NOMO-1 treated with dmso at 0.1 percent for 144 hours (cell line): ENCODE data around the gene SIRT4.

Source experiments
- DNase-seq: peaks from one replicate; lab custom pipeline; 2025; ENCODE audit not compliant: unreplicated experiment; lab: John Stamatoyannopoulos, UW

The SIRT4 gene, protein sequence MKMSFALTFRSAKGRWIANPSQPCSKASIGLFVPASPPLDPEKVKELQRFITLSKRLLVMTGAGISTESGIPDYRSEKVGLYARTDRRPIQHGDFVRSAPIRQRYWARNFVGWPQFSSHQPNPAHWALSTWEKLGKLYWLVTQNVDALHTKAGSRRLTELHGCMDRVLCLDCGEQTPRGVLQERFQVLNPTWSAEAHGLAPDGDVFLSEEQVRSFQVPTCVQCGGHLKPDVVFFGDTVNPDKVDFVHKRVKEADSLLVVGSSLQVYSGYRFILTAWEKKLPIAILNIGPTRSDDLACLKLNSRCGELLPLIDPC

DNA sequence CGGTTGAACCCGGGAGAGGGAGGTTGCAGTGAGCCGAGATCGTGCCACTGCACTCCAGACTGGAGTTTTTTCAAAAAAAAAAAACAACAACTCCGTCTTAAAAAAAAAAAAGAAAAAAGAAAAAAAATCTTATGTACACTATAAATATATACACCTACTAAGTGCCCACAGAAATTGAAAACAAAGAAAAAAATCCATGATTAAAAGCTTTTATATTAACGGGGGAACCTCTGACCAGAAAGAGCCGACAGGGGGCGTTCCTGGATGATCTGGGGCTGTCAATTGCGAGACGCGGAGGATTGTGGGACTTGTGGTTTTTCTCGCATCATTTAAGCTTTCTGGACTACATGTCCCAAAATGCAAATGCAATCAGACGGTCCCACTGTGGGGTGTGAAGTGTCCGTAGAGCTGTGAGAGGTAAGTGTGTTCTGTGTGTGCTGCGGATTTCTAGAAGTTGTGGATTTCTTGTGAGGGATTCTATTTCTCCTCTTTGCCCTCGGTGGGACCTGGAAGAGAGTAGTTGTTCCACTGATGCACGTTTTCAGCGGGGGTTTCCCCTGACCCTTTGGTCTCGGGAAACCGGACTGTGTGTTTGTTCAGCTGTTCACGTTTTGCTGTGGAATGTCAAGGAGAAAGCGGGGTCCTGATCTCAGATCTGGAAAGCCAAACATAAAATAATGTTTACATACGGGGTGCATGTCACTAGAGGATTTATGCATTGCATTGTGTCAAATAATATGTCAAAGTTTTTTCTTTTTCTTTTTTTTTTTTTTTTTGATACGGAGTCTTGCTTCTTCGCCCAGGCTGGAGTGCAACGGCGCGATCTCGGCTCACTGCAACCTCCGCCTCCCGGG, at the start of gene SIRT4:
Gene SIRT4 (plus strand): TSS at position 360 of the 854 bp plus-strand sequence. CDS start 1,241 bp downstream, outside the sequence.
- DNase-seq, result peak; percentile 89

DNA sequence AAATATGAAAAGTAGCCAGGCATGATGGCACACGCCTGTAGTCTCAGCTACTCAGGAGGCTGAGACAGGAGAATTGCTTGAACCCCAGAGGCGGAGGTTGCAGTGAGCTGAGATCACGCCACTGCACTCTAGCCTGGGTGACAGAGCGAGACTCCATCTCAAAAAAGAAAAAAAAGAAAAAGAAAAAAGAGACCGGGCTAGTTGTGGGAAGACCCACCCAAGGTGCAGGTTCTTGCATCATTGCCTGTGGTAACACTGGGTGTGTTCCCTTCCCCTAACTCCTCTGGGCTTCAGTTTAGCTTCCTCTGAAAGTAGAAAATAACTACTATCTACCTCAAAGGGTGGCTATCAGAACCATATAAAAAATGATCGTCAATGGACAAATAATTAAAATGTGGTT, 48.8 kb upstream of the SIRT4 start:
- peak; percentile 75 for DNase-seq

DNA sequence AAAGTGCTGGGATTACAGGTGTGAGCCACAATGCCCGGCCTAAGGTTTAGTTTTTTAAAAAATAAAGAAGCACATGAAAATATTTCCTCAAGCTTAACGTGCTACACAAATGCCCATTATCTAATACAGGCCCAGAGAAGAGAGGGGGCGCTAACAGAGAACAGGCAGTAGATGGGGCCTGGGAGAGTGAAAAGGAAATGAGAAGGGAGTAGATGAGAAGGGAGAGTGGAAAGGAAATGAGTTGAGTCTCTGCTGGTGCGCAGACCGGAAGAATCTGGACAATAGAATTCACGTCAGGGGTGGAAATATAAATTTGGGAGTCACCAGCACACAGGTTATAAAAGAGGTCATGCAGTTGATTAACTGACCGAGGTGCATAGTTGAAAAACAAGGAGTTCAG, 47.3 kb upstream of the SIRT4 start:
- DNase-seq, result no peak

DNA sequence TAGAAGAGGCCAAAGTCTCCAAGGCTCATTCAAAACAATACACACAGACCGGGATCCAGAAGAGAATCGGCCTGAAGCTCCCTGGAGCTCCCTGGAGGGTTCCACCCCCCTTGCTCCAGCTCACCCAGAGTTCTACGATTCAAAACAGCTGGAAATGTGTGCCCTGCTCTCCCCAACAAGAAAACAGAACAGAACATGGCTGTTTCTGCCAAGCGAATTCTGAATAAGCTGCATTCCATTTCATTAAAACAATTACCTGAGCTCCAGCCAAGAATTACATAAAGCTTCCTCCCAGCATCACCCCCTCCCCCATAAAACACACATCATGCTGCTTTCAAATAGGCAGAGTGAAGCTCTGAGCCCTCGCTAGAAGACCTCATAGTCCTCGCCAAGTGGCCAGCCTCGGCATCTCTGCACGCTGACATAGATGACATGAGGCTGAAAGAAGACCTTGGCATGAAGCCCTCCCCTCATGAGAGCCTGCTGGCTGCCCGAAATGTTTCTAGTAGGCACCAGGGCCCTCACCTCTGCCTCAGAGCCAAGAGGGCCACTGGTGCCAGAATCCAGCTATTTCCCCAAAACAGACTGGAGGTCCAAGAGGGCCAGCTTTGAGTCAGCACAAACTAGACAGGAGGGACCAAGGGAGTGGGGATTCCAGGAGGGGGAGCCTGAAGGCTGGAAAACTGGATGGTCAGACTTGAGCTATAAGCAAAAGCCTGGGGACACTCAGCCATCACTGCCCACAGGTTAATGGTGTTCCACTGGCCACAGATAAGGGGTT, 44.9 kb upstream of the SIRT4 start:
- DNase-seq, result no peak

DNA sequence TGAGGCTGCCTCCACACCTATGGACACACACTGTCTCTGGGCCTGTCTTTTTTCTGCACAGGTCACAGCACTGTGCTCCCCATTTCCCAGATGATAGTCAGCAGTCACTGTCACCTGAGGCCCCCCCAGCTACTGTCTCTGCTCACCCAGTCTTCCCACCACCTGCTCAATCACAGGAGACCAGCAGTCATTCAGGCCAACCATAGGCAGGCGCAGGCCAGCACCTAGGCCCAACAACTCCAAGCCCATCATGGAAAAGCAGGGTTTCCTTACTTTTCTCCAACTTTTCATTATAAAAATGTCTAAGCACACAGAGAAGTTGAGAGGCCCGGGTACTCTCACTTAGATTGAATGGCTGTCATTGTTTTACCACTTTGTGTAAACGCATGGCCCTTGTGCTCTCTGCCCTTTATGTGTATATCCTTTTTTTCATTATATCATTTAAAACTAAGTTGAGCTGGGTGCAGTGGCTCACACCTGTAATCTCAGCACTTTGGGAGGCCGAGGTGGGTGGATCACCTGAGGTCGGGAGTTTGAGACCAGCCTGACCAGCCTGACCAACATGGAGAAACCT, 43.7 kb upstream of the SIRT4 start:
- no peak for DNase-seq

DNA sequence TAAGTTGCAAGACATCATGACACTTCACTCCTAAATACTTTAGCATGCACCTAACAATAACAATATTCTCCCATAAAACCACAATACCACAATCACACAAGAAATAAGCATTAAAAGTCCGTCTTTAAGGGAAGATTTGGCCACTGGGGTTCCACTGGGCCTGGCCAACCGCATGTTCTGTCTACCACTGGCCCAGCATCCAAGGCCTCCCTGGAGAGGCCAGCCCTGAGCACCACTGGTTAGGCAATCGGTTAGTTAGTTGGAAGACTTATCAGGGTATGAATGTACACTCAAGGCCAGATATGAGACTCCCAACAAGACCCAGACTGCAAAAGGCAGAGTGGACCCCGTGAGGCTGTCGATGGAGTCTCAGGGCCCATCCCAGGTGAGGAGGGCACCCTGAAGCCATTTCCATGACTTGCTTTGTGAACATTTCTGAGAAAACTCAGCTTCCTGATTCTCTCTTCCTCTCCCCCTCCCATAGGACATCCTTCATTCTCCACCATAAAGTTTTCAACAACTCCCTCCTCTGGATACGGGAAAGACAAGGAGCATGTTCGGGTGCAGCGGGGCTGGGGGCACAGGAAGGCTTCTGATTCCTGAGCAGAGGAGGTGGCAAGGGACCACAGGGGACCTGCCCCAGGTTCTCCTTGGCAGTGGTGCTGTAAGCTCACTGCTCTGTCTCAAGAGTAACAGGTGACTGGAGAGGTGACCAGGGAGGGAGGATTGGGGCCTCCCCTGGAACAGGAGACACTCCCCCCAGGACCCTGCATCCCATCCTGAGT, 42.5 kb upstream of the SIRT4 start:
- DNase-seq, result no peak

DNA sequence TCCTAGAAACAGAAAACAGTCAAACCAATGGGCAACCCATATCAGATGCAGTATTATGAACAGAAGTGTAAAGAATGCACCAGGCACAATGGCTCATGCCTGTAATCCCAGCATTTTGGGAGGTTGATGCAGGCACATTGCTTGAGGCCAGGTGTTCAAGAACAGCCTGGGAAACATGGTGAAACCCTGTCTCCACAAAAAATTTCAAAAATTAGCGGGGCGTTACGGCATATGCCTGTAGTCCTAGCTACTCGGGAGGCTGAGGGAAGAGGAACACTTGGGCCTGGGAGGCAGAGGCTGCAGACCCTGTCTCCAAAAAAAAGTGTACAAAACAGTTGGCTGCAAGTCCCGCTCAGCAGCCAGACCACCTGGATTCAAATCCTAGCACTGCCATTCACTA, 41.5 kb upstream of the SIRT4 start:
- DNase-seq, result no peak

DNA sequence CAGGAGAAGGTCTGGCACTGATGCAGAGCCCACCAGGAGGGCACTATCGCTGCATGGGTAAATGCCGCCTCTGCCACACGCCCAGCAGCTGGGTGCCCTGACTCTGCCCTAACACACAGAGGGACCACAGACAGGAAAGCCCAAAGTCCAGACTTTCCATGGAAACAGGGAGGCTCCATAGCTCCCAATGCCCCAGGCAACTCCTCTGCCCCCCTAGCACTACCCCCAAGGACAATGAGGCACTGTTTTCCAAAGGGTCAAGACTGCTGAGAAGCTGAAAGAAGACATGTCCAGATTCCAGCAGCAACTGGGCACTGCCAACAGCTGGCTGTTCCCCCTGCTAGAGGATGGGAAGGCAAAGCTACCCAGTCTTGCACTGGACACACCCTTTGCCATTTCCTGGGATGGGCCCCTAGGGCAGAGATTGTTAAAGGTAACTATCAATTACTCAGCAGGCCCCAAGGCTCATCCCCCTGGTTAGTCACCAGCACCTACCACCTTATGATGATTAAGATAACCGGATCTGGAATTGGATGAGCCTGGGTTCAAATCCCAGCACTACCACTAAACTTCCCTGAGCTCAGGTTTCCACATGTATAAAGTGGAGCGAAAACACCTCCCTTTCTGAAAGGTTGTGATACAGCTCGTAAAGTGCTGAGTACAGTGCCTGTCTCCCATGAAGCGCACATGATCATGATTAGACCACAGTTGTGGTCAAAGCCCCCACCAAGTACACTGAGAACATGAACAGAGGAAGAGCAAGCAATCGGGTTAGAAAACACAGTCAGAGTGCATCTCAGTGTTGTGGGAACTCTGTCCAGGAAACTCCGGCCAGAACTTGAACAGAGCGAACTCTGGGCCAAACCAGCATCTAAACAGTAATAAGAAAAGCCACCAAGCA, 39.9 kb upstream of the SIRT4 start:
- DNase-seq, result no peak

DNA sequence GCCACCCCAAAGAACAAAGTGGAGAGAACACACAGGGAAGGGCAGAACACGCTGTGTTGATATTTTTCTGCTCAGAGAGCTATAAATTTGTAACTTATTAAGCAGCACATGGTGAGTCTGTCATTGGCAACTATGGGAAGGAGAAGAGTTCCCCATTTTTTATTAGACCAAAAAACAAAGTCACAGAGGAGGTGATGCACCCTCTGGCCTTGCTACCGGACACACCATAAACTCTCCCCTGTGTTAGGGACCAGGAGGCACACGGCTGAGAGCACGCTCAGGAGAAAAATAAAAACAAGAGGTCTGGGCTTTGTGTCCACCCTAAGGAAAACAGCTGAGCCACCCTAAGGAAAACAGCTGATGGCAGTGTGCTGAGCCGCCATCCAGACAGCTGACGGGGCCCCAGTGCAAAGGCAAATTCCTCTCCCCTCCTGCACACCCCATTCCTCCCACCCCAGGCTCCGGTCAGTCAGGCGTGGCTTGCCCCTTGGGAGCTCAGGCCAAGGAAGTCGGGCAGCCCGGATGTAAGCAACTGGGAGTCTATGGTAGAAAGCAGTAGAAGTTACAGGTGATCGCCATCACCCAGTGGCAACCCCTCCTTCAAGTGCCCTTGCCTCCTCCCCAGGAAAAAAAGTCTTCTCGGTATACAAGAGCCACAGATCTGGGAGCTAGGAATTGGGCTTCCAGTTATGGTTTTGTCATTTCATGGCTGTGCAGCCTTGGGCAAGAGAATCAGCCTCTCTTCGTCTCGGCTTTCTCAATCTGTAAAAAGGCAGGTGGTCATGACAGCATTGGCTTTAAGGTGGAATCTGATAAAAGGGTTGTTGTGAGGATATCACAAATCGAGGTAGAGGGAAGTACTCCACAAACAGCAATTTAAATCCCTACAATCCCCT, 39.0 kb upstream of the SIRT4 start:
- DNase-seq, result no peak

DNA sequence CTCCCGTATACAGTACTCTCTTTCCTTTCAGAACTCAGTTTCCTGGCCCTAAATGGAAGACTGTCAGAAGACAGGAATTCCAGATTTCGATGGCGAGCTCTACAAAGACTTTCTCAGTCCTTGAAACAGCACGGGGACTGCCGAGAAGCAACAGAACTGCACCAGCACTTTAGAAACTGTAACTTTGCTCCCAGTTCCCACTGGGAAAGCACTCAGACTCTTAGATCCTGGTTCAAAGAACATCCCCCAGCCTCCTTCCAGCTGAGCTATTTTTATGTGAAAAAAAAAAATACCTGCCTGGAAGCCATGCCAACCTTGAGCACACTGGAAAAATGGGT, 38.4 kb upstream of the SIRT4 start:
- DNase-seq, result no peak

DNA sequence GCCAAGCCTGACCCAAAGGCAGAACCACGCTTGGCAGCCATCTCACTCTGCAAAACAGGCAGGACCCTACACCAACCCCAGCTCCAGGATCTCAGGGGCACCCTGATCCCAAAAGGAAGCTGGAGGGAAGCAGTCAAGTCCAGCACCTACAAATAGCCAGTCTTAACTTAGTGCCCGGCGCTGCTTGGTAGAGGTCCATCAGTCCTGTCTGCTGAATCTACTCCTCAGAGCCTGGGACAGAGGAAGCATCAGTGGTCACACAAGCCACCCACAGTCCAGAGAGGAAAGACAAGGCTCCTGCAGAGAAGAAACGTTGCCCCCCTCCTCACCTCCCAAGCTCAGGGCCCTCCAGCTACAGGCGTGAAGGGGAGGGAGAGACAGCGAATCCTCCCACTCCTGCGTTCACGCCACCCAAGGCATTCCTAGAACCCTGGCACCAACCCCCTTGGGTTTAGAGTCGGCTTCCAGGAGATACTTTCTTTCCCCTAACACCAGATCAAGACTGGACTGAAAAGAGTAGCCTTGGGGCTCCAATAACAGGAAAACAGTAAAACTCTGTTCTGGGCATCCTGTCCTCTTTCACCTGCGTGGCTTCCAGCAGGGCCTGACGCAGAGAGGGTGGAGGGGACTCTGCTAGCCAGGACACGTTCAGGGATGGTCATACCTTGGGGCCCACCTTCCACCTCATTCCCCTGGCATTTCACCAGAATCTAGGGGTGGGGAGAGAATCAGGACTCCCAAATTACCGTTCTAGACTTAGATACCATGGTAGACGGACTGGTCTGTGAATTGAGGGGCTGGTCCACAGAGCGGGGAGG, 37.8 kb upstream of the SIRT4 start:
- no peak for DNase-seq

DNA sequence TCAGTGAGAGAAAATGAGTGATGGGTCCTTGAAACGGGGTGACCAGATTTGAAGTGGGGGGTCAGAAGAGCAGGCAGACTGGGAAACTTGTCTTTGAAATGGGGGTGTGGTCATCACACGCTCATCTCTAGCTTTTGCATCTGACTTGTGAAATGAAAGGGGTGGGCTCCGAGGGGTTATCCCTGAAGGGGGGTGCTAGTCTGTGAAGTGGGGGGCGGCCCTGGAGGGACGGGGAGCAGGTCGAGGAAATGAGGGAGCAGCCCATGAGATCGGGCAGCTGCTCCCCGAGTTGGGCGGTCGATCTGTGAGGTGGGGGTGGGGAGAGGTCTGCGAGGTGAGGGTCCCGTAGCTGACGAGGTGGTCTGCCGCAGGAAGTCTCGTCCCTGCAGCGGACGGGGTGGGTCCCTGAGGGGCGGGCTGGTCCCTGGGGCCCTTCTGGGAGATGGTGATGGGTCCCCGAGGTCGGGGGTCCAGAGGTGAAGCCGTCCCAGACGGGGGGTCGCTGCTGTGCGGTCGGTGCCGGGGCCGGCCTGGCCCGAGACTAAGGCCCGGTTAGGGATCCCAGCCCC, 37.1 kb upstream of the SIRT4 start:
- DNase-seq, result no peak

DNA sequence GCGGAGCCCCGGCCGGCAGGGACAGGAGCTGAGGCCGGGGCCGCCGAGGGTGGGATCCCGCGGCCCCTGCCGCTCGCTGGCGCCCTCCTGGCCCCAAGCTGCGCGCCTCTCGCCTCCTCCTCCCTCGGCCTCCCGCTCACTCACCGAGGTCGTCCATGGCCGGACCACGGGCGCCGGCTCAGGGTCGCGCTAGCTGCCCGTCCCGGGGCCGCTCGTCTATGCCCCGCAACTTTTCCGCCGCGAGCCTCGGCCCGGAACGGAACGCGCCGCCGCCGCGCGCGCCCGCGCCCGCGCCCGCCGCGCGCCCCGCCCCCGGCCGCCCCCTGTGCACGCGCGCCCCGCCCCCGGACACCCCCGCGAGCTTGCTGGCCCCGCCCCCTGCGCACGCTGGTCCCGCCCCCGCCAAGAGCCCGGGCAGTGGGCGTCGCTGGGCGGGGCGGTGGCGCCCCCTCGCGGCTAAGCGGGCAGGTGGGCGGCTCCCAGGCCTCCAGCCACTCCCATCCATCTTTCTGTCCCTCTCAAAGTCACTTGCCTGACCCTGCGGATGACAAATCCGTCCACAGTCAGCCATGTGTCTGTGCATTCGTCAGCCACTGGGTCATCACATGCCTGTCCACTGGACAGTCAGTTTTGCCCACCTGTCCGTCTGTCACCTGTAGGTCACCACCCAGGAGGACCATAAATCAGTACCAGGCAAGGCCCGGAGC, 36.5 kb upstream of the SIRT4 start, which contains the start of gene PXN:
Gene PXN (minus strand): TSS at position 258 of the 707 bp plus-strand sequence. CDS start 101 bp downstream, at position 157.
- peak; percentile 80 for DNase-seq

DNA sequence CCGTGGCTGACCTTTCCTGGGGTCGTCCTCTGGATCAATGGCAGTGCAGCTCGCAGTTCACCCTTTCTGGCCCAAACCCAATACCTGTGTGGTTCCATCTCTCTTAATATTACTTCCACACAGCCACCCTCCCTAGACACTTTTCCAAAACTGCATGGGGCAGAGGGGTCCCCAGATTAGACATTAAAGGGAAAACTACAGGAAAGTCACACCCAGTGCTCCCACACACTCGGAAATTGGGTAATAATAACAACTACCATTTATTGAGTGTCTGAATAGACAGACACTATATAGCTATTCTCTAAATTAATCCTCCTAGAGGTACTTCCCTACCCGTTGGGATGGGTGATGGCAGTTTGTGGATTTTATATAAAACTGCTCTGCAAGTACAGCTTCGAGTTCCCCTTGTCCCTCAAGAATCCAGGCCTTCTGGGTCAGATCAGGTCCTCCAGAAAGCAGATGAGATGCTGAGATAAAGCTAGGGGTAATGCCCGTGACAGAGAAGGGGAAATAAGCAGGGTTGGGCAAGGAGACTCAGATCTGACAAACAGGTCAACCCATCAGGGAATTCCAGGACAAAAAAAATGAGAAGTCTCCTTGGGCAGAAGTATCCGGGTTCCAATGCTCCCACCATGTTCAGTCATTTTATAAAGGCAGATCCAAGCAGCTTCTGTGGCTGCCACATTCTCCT, 35.8 kb upstream of the SIRT4 start:
- DNase-seq, result no peak

DNA sequence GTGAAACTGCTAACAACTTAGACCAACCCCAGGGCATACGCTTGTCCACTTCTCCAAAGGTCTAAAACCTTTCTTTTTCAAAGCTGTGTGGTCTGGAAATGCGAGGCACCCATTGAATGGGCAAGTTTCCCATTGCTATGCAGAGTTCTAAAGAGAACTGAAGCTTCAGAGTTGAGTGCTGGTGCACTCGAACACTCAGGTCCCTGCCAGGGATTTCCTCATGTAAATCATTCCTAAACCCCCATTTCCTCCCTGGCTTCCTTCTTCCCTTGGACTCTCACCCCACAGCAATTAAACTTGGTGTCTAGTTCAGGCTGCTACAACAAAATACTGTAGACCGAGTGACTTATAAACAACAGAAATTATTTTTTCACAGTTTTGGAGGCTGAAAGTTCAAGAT, 34.4 kb upstream of the SIRT4 start:
- DNase-seq, result no peak

DNA sequence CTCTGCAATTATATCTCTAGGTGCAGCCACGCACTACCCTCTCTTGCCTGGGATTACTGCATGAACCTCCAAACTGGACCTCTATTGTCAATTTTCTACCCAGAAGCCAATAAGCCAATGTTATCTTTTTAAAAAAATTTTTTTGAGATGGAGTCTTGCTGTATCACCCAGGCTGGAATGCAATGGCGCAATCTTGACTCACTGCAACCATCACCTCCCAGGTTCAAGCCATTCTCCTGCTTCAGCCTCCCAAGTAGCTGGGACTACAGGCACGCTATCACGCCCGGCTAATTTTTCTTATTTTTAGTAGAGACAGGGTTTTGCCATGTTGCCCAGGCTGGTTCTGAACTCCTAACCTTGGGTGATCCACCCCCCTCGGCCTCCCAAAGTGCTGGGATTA, 25.4 kb upstream of the SIRT4 start:
- no peak for DNase-seq
